ENCODE data around the gene FOSL1. TPM values are rescaled to one million over a fixed set of nuclear protein-coding genes. Genes with fewer than 3 reads are reported as not detected.

Gene FOSL1
- polyA plus RNA-seq, 3 donors = 2.5 to 28.2 (median 2.5) TPM

DNA sequence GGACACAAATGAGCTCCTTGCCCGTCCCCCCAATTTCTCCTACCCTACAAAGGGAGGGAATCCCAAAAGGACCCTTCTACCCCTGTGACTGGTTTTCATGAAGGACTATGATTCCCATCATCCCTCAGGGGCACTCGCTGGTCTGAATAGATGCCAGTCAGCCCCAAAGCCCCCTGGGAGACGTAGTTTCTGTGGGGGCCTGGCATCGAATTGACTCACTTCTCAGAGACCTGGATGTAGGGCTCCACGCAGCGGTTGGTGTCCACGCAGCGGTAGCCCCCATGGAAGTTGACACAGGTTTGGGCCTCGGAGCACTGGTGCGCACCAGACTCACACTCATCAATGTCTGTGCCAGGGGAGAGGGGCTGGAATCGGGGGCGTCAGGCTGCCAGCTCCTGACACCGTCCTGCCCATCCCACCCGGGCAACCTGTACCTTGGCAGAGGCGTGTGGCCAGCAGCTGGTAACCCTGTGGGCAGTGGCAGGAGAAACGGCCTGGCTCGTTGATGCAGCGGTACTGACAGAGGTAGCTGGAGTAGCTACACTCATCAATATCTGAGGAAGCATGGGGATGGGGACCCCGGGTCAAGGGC lies 32.0 kb downstream of the FOSL1 start:
- peaks cover 6 to 30% (median 25%) of the 10 kb centered on the region in 3 donors for H3K27me3 Mint-ChIP-seq (ENCODE audit: low read depth in 3 of 3)
- Histone ChIP-seq H3K4me3 (replicated peaks in 1 of 3; ENCODE audit: low read depth in 2 of 3, low read length in 3 of 3) (no peak overlapping the region), H2AFZ (ENCODE audit: insufficient read depth, low read depth, low read length, poor library complexity, severe bottlenecking) (no peak overlapping the region), H3K79me2 (ENCODE audit: insufficient read depth, low read length) (peaks cover 3% of the 10 kb centered on the region), H3K27me3 (ENCODE audit: control insufficient read depth in 2 of 2, insufficient read depth in 2 of 2, low read length in 2 of 2) (no peaks in the 10 kb centered on the region), H3K9ac (ENCODE audit: insufficient read depth, low read length, poor library complexity, severe bottlenecking) (no peak overlapping the region), H3K36me3 (replicated peaks in 1 of 2; ENCODE audit: control insufficient read depth in 1 of 2, insufficient read depth in 2 of 2, low read length in 2 of 2) (peaks cover 35 to 39% of the 10 kb centered on the region in 2 donors), H3K9me3 (replicated peaks in 1 of 2; ENCODE audit: control insufficient read depth in 1 of 2, insufficient read depth in 1 of 2, low read length in 2 of 2) (no peaks in the 10 kb centered on the region), H4K20me1 (ENCODE audit: insufficient read depth, low read length) (peaks cover 23% of the 10 kb centered on the region), H3K4me1 (ENCODE audit: control insufficient read depth in 1 of 2, insufficient read depth in 2 of 2, low read length in 2 of 2) (peaks cover 16 to 38% of the 10 kb centered on the region in 2 donors), H3K27ac (ENCODE audit: low read depth in 1 of 2, low read length in 2 of 2) (no peak overlapping the region), H3K4me2 (replicated peaks; ENCODE audit: extremely low read depth, low read length, poor library complexity, severe bottlenecking) (peak overlapping the region; percentile 1)
- peak overlapping the region in 1 of 7 donors; percentile 11 for H3K27ac Mint-ChIP-seq
- no peak for TF ChIP-seq CTCF (IDR thresholded peaks at IDR 0.05)
- H3K4me1 Mint-ChIP-seq = peaks cover 28% of the 10 kb centered on the region
- DNase-seq = no peak
- H3K36me3 Mint-ChIP-seq = peaks cover 31 to 43% of the 10 kb centered on the region in 2 donors
- intact Hi-C loops (cut with micrococcal nuclease) = no loop called here
- 94% methylated on average over 14 of the region's 19 CpGs for WGBS (ENCODE audit: insufficient coverage)
- H3K9me3 Mint-ChIP-seq = peaks cover 0 to 4% (median 0%) of the 10 kb centered on the region in 7 donors
- H3K4me3 Mint-ChIP-seq = no peak overlapping the region

GRCh38 chr11:65867284-65868071 lies 32.7 kb downstream of the FOSL1 start:
- Histone ChIP-seq H3K27me3 (ENCODE audit: control insufficient read depth in 2 of 2, insufficient read depth in 2 of 2, low read length in 2 of 2) (no peaks in the 10 kb centered on the region), H3K79me2 (ENCODE audit: insufficient read depth, low read length) (peaks cover 9% of the 10 kb centered on the region), H3K36me3 (replicated peaks in 1 of 2; ENCODE audit: control insufficient read depth in 1 of 2, insufficient read depth in 2 of 2, low read length in 2 of 2) (peaks cover 42 to 46% of the 10 kb centered on the region in 2 donors), H3K27ac (ENCODE audit: low read depth in 1 of 2, low read length in 2 of 2) (no peak overlapping the region), H3K4me3 (replicated peaks in 1 of 3; ENCODE audit: low read depth in 2 of 3, low read length in 3 of 3) (no peak overlapping the region), H3K4me1 (ENCODE audit: control insufficient read depth in 1 of 2, insufficient read depth in 2 of 2, low read length in 2 of 2) (peaks cover 12 to 32% of the 10 kb centered on the region in 2 donors), H2AFZ (ENCODE audit: insufficient read depth, low read depth, low read length, poor library complexity, severe bottlenecking) (no peak overlapping the region), H3K9ac (ENCODE audit: insufficient read depth, low read length, poor library complexity, severe bottlenecking) (no peak overlapping the region), H3K9me3 (replicated peaks in 1 of 2; ENCODE audit: control insufficient read depth in 1 of 2, insufficient read depth in 1 of 2, low read length in 2 of 2) (no peaks in the 10 kb centered on the region), H3K4me2 (replicated peaks; ENCODE audit: extremely low read depth, low read length, poor library complexity, severe bottlenecking) (peak overlapping the region; percentile 1), H4K20me1 (ENCODE audit: insufficient read depth, low read length) (peaks cover 29% of the 10 kb centered on the region)
- WGBS (ENCODE audit: insufficient coverage) = 36% methylated on average over 12 of the region's 29 CpGs
- H3K4me1 Mint-ChIP-seq = peaks cover 24% of the 10 kb centered on the region
- no peak for DNase-seq
- peaks cover 6 to 26% (median 21%) of the 10 kb centered on the region in 3 donors for H3K27me3 Mint-ChIP-seq (ENCODE audit: low read depth in 3 of 3)
- no peak for TF ChIP-seq CTCF (IDR thresholded peaks at IDR 0.05)
- H3K9me3 Mint-ChIP-seq = peaks cover 0 to 4% (median 0%) of the 10 kb centered on the region in 7 donors
- intact Hi-C loops (cut with micrococcal nuclease) = no loop called here
- no peak overlapping the region for H3K4me3 Mint-ChIP-seq
- peaks cover 36 to 50% of the 10 kb centered on the region in 2 donors for H3K36me3 Mint-ChIP-seq
- peak overlapping the region in 1 of 7 donors; percentile 23 for H3K27ac Mint-ChIP-seq
